Activated CD4-positive, alpha-beta T cell treated with anti-CD3 and anti-CD28 coated beads, Interleukin-2, Interleukin-4, amounts not matched to agents 100 ng/mL and 50 ng/mL, durations not matched to agents 16 hours and 8 hours (primary cell): ENCODE results near the gene GRHL1.

Source experiments
- DNase-seq: peaks from one replicate; pipeline ENCODE4 v3.0.0-alpha.2; 2020; ENCODE audit warnings: low spot score

The GRHL1 gene

DNA sequence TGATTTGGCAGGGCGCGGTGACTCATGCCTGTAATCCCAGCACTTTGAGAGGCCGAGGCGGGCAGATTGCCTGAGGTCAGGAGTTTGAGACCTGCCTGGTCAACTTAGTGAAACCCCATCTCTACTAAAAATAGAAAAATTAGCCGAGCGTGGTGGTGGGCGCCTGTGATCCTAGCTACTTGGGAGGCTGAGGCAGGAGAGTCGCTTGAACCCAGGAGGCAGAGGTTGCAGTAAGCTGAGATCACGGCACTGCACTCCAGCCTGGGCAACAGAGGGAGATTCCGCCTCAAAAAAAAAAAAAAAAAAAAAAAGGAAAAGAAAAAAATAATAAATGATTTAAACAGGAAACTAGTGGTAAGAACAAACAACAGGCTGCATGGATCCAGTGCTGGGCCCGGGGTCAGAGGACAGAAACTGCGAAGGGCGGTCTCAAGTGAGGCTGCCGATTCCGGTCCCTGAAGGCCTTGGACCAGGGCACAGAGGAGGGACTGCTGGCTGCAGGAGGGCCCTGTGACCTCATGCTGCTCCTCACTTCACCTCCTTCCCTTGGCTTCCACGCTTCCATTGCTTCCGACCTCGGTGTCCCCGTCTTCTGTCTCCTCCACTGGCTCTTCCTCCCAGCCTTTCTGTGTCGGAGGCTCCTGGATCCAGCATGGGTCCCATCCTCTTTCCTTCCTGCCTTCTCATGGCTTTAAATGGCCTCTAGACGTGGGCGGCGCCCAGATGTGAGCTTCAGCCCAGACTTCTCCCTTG, 2.1 kb upstream of the GRHL1 start:
- no peak for DNase-seq

DNA sequence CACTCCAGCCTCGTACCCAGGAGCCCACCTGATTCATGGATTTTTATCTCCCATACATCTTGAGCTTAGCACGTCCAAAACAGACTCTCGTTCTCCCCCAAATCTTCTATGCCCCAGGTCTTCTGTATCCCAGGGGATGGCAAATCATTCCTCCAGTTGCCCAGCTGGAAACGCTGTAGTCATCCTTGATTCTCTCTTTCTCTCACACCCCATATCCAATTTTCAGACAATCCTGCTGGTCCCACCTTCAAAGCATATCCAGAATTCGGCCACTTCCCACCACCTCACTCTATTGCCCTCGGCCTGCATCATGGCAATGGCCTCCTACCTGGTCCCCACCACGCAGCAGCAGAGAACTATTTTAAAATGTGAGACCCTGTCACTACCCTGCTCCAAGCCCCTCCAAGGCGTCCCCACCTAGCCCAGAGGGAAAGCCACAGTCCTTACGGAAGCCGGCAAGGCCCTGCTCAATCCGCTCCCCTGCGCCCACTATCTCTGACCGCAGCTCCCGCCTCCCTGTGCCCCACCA, 1.4 kb upstream of the GRHL1 start:
- DNase-seq = no peak

DNA sequence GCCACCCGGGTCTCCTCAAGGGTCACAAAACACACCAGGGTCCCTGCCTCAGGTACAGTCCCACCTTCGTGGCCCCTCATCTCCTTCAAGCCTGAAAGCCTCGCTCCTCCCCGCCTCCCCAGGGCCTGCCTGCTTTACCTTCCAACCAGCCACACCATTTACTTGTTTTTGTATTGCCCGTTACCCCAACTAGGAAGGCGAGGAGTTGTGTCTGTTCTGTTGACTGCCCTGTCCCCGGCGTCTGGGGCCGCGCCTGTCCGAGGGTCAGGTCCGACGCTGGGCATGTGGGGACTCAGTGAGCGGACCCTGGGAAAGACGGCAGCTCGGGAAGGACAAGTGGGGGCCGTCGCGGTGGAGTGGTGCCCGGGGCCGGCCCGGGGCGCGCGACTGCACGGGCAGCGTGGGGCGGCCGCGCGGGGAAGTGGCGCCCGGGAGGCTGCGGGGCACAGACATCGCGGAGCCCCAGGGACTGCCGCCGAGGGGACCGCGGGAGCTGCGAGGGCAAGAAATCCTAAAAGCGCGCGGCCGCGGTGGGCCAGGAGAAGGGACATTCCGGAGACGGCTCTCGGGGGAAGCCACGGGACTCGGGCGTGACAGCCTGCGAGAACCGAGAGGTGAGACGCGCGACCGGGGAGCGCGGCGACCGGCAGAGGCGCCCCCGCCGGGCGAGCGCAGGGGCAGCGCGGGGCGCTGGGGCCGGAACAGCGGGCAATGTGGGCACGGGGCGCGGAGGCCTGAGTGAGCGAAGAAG, 797 bp upstream of the GRHL1 start:
- peak; percentile 20 for DNase-seq

DNA sequence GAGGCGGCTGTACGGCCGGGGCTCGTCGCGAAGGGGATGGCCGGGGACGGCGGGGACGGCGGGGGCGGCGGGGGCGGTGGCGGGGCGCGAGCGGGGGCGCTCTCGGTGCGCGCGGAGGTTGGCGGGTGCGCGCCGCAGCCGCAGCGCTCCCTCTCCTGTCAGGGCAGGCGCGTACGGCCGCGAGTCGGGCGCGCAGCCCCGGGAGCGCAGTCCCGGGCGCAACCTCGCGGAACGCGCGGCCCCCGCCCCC, 296 bp upstream of the GRHL1 start:
- no peak for DNase-seq

DNA sequence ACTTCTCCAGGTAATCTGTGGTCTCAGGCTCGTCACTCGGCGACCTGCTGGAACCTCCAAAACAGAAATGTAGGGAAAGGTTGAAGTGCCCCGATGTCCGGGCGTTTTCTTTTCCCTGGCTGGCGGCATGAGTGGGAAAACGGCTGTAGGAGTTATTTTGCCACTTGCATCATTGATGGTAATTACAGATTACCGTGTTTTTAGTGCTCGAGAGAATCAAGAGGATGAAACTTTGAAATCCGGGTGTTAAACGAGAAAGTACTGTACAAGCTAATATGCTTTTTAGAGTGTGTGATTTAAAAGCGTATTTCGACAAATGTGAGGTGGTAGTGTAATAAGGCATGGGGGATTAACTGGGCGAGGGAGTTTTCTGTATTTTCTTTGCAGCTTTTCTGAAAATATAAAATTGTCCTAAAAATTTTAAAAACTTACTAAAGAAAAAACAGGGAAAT, 819 bp downstream of the GRHL1 start:
- DNase-seq = no peak

DNA sequence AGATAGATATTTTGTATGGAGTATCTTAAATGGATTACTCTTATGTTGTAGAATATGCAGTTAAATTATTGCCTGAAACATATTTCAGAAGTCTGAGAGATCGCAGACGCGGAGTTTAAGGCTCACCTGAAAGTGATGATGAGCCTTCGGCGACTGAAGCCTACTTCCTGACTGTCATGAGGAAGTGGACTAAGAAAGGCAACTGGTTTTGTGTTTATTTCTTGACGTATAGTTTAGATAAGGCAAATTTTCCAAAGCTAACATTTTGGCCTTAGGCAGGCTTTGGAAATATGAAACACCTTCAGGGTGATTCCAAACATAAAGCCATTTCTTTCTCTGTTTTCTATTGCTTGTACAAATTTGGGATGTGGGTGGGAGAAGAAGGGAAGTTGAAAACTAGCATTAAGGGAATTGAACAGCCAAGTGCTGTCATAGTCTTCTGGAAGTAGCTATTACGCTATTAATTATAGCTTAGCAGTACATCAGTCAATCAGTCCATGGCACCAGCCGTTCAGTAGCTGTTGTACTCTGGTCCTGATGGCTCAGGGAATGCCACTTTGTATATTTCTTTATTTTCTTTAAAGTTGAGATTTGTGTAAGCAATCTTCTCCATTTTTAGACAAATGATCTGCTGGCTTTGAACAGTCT, 1.5 kb downstream of the GRHL1 start:
- DNase-seq = no peak

DNA sequence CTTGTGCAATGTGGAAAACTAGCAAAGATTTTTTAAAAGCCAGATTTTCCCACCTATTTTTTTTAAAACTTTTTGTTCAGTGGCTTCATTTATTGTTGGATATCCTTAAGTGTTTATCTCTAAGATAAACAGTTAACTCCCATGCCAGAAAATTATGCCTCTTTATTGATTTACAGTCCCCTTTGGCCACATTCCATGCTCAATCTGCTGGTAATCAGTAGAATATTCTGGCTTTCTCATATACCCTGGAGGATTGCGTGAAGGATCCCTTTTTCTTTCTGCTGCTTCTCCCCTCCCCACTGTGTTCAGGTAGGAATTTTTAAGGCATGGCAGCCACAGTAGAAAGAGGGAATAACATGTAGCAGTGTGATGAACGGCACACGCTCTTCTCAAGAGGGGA, 2.6 kb downstream of the GRHL1 start:
- DNase-seq = no peak

DNA sequence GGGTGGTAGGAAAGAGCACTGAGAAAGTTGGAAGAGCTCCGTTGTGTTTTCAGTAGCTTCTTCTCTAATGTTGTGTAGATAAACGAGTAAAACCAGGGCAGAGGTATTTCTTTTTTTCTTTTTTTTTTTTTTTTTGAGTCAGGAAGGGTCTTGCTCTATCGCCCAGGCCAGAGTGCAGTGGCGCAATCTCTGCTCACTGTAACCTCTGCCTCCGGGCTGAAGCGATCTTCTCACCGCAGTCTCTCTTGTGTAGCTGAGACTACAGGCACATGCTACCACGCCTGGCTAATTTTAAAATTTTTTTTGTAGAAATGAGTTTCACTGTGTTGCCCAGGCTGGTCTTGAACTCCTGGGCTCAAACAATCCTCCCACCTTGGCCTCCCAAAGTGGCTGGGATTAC, 6.6 kb downstream of the GRHL1 start:
- no peak for DNase-seq

DNA sequence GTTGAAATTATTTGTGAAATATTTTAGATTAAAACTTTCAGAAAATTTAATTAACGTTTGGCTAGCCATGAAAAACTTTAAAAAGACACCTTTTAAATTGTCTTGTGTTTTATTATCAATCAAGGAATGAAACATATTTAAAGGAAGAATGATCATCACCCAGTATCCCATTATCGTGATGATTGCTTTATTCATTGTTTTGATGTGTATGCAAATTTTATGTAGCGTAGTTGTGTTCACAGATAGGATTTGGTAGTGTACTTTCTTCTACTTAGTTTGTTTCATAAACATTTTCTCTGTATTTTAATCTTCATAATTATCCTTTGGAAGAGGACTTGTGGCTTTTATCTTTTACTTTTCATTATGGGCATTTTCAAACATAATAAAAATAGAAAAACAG, 7.8 kb downstream of the GRHL1 start:
- no peak for DNase-seq

DNA sequence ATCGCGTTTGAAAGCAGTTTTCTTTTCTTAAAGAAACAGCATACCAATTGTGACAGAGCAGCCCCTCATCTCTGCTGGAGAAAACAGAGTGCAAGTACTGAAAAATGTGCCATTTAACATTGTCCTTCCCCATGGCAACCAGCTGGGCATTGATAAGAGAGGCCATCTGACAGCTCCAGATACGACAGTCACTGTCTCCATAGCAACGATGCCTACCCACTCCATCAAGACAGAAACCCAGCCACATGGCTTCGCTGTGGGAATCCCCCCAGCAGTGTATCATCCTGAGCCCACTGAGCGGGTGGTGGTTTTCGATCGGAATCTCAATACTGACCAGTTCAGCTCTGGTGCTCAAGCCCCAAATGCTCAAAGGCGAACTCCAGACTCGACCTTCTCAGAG, 9.5 kb downstream of the GRHL1 start:
- DNase-seq = no peak

DNA sequence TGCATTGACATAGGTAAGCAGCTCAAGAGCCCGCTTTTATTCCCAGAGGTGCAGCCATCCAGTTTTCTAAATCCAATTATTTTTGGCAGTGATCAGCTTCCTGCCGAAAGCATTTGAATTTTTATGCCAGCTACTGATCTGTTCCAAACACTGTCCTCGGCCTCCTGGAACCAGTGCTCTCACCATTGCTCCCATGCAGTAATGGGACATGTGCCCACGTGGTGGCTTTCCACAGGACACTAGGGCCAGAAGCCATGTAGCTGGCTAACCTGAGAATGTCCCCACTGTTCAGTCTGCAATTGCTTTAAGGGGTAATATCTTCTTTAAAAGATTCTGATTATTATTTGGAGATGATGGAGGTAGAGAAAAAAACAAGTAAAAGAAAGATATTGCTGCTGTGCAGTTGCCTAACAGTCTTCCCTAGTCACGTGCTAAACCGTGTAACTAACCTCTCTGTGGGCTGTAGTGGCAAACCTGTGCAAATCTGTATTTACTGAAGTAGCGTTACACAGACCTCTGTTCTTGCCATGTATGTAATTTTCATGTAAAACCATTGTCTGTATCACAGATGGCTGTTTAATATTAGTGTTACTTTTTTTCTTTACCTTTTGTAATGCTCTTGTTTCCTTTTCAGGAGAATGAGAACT, 13.0 kb downstream of the GRHL1 start:
- no peak for DNase-seq

DNA sequence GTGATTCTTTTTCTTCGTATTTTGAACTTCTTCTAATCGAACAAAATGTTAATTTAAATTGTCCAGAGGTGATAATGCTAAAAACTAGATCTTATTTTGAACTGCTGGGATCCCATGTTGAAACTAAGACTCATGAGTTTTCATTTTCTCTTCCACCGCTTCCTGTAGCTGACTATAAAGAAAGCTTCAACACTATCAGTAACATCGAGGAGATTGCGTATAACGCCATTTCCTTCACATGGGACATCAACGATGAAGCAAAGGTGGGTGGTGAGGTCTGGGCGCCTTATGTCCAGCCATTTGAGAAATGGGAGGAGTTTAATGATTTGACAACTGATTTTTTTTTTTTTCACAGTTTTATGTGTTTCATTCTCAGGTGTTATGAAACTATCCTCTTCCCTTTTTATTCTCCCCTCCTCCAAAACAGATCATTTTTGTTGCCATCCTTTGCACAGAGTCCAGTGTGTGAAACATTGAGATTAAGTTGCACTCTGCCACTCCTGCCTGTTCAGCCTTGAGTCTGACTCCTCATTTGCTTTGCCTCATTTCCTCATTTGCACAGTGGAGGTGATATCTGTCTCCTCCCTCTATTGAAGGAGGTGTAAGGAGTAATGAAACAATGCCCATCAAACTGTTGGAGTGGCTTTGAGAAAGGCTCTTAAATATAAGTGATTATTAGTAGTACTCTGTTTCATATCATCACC, 13.8 kb downstream of the GRHL1 start:
- DNase-seq = peak; percentile 40

DNA sequence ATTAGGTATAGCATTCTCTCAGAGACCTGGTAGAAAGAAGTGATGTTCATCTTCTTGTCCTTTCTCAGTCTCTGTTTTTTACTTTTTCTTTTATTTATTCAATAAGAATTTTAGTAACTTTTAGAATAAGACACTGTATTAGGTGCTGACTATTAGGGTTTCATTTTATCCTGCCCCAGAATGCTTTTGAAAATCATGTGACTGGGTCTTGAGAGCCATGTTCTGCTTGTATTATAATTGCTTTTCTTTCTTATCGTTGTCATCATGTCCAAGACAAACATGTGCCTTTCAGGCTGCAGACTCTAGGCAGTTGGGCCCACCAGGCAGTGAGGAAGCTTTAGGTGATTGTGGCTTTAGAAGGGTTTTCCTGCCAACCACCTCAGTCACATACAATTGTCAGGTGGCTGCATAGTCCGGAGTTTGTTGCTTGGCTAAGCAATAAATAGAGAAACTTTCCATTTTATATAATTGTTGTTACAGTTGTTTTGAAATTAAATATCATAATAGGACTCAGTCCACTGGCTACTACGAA, 15.1 kb downstream of the GRHL1 start:
- DNase-seq = no peak

DNA sequence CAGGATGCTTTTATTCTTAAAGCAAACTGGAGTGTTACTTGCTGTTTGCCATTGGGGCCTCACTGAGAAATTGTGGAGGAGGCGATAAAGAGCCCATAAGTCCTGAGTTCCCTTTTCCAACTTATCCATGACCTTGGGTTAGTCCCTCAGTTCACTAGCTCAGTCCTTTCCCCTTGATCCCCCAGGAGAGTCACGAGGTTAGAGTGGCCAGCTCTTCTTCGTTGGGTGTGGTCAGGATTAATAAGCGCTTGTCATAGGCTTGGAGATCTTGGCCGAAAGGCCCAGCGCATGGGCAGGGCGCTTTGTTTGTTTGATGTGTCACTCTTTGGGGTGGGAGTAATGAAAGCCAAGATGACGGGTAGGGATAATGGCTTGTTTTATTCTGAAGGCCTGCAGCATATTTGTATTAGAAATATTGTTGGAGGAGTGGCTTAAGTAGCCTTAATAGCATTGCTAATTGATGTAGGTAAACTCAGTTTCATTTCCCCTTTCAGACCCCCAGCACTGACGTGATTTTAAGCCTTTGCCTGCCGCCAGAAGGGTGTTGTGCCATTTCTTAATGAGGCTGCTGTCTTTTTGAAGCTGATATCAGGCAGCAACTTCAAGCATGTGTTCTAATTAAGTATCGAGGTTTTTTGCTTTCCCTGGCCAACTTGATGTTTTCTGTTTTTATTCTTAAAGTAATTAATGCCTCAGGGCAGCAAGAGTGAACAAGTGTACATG, 15.7 kb downstream of the GRHL1 start:
- DNase-seq = no peak

DNA sequence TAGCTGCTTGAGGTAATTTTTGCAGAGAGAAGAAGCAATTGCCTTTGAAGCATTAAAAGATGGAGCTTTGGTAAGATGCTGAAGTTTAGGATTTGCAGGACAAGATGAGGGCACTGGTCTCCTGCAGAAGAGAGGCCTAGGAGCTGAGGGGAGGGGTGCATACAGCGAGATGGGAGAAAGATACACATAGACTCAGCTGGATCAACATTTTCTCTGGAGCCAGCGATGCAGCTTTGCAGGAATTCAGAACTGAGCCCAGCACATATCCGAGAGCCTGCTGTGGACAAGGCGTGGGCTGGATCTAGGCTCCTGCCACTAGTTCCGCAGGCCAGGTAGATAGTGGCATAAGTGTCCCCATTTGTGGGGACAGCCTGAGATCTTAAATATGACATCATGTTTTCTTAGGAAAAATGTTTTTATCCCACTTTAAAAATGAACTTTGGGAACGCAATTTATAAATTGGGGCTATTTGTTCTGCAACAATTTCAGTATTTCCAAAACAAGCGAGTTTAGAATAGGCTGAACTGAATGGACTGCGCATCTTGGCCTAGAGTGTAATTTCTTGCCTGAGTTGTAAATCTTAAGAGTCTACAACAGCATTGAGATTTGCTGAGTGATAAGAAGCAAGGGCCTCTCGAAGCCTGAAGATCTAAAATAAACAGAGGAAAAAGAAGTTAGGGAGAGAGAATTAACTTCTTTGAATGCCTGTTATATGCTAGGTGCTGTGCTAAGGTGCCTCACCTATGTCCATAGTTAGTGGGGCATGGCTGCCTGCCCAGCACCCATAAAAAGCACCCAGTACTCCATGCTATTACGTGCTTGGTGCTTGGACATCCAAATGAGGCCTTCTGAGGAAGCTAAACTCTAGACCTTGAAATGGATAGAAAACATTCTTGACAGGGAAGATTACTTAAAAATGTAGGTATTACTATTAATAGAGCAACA, 17.3 kb downstream of the GRHL1 start:
- DNase-seq = no peak

DNA sequence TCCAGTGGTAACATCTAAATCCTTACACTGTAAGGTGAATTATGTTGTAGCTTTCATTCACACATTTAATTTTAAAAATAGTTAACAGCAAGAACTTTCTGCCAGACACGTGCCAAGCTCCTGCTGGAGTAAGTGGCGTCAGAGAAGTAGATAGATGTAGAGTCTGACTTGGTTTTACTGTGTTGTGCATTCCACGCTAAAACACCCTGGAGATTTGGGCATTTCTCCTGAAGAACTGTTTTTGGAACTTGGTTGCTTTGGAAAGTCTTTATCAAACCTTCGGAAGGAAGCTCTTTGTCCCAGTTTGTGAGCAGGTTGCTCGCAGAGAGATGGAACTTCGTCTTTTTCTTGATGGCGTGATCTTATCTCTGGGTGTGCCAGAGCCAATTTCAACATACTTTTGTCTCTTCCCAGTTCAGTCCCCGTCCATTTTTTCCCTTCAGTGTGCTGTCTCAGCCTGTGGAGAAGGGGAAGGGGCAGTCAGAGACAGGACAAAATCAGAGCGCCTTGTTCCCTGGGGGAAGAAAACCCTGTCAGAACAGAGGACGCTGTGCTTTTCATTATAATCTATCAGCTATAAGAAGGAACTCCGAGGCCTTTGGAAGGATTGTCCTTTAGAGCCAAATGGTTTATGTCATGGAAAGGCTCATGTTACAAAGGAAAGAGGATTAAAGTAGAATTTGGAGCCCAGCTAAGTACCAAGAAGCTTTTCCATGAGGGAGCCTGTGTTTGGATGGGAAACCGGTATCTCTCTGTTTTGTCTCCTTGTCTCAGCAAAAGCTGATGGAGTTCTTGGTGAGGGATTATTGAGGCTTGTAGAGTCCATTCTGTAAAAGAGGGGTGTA, 18.9 kb downstream of the GRHL1 start:
- no peak for DNase-seq

DNA sequence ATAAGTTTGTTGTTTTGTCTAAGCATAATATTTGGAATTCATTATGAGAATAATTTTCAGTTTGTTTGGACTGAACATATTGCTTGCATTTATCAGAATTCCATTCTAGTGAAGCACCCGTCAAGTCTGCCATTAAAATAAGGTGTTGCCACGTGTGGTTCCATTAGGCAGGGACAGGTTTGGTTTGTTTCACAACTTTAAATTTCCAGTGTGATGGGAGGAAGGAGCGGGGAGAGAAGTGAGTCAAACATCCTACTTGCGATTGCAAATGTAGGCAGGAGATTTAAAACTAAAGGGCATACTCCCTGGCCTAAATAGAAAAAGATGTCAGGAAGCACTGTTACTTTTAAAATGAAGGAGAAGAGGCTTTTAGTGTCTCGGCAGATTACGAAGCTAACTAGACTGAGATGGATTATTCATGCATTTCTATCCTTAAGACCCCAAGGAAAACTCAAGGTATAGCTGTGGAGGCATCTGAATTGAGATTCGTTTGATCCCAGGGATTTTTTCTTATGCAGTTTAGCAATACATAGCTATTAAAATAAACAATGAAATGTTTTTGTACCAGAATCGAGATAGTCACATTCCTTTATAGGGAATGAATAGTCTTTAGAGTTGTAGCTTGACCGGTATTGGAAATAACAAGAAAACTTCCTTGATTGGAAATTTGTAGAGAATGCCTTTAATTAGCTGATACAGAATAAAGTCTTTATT, 19.8 kb downstream of the GRHL1 start:
- DNase-seq = no peak

DNA sequence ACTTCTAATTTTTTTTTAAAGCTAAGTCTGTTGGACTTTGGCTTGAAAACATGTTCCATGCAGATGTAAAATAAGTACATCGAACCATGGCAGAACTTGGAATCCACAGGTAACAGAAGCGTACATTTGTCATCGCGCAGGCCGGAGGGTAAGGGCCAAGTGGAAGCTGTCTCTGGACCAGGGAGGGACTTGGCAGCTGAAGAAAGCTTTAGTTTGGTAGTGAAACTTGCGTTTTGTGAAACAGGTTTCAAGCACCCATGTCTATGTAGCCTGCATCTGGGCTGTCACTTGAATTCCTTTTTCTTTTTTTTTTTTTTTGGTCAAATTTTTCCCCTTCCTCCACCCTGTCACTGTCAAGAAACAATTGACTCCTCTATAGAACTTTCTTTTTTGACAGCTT, 20.4 kb downstream of the GRHL1 start:
- DNase-seq = no peak
